Measurements from ENCODE around the gene ADAMTSL5. TPM values are rescaled to one million over a fixed set of nuclear protein-coding genes. Genes with fewer than 3 reads are reported as not detected.

ADAMTSL5 gene
- total and polyA plus RNA-seq, 2 of the 8 experiments (the other 6 are each of a cell fraction or from before 2014, with no cell fraction given) = 0.82 to 0.99 TPM

DNA sequence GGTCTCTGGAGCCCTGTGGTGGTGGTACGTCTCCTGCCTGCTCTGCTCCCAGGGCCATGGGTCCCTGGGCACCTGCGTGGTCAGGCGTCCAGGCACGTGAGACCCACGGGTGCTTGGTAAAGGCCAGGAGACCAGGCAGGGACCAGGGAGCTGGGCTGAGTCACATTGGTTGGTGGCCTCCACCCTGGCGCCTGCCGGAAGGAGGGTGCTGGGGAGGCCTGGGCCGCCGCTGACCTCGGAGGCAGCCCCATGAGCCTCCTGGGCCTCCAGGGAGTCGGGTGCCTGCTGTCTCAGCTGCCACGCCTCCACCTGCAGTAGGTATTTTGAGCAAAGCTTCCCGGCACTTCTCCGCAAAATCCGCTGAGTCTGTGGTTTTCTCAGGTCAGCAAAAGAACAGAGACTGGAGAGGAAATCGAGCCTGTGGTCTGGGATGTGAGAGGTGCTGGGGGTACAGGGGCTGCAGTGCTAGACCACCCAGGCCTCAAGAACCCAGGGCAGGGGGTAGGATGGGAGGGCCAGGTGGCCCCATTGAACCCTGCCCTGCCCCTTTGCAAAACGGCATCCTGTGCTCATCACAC lies 7.5 kb upstream of the ADAMTSL5 start:
- H4K5ac ChIP-seq (ENCODE audit: insufficient read length, low read depth, low read length) = no peak overlapping the region
- H3K9me3 ChIP-seq (ENCODE audit: insufficient read depth in 2 of 2, low read depth in 1 of 2, low read length in 1 of 2) = no peaks in the 10 kb centered on the region
- ChIA-PET CTCF (ENCODE audit: partially characterized antibody) (interaction anchor here (0.6 kb wide), 1 partner anchor 18 kb away, joined by 3 read pairs; no protein-coding TSS in a partner anchor), POLR2A (ENCODE audit: partially characterized antibody) (no interaction called here)
- H3K23ac ChIP-seq (ENCODE audit: insufficient read length) = no peak overlapping the region
- TF ChIP-seq MAFK (IDR thresholded peaks at IDR 0.05; ENCODE audit: low read depth, low read length) (peak; percentile 32; the same call in 1 of the 2 replicates), HDAC6 (IDR thresholded peaks at IDR 0.05; ENCODE audit: low read depth, low read length) (no peak)
- no peak overlapping the region for H2BK20ac ChIP-seq (ENCODE audit: low read length)
- 77% methylated on average over 17 of the region's 17 CpGs; no CpG with 5 or more reads in 1 of the 2 experiments for WGBS, 2 experiments (ENCODE audit: extremely low coverage in 1 of 2, insufficient coverage in 1 of 2, insufficient read length in 1 of 2, insufficient replicate concordance in 2 of 2, low coverage in 1 of 2, low lambda C conversion rate in 2 of 2, missing lambda C conversion rate in 1 of 2)
- H2BK5ac ChIP-seq (ENCODE audit: low read depth, low read length) = no peak overlapping the region
- H2BK120ac ChIP-seq (replicated peaks; ENCODE audit: low read depth, low read length) = no peak overlapping the region
- H4K8ac ChIP-seq (ENCODE audit: extremely low read depth, insufficient read depth, low read length) = no peak overlapping the region
- H3K9ac ChIP-seq (replicated peaks in 1 of 4; ENCODE audit: extremely low read depth in 1 of 4, low read depth in 3 of 4, low read length in 3 of 4) = no peak overlapping the region
- no peak overlapping the region for H3K14ac ChIP-seq (ENCODE audit: insufficient read length)
- no peak overlapping the region for H3K27ac ChIP-seq (ENCODE audit: low read depth, low read length)
- DNase-seq (ENCODE audit: low read depth in 1 of 2, low spot score in 2 of 2) (no peak), FAIRE-seq (no peak)
- no peak overlapping the region for H2BK12ac ChIP-seq (ENCODE audit: low read depth, low read length)
- H3K4me3 ChIP-seq (ENCODE audit: extremely low read depth in 1 of 4, insufficient read depth in 2 of 4, low read depth in 3 of 4, low read length in 4 of 4) = no peak overlapping the region
- H3K18ac ChIP-seq (ENCODE audit: extremely low read depth, low read length) = no peak overlapping the region; the same call in 1 of the 2 replicates
- peaks cover 17 to 30% (median 26%) of the 10 kb centered on the region in 4 experiments for H3K27me3 ChIP-seq (replicated peaks in 1 of 4; ENCODE audit: control insufficient read depth in 3 of 4, extremely low read depth in 1 of 4, insufficient read depth in 3 of 4, low read length in 3 of 4)
- peaks cover 0 to 3% (median 1%) of the 10 kb centered on the region in 4 experiments; a peak in 3 of 7 replicates for H3K4me1 ChIP-seq (replicated peaks in 1 of 4; ENCODE audit: control insufficient read depth in 3 of 4, insufficient read depth in 4 of 4, low read length in 3 of 4)
- no peaks in the 10 kb centered on the region for H3K79me2 ChIP-seq (ENCODE audit: control insufficient read depth in 1 of 2, insufficient read depth in 2 of 2, low read length in 2 of 2)
- no peaks in the 10 kb centered on the region for H3K79me1 ChIP-seq (ENCODE audit: low read depth, low read length)
- no peak overlapping the region for H2BK15ac ChIP-seq (ENCODE audit: low read length)
- H4K91ac ChIP-seq (replicated peaks; ENCODE audit: insufficient read length, low read length) = no peak overlapping the region
- no peak overlapping the region for H3K4me2 ChIP-seq (ENCODE audit: insufficient read depth in 1 of 2, low read depth in 2 of 2, low read length in 2 of 2)
- no peak overlapping the region for H2AFZ ChIP-seq (ENCODE audit: low read length)
- no peaks in the 10 kb centered on the region; a peak in 1 of 8 replicates for H3K36me3 ChIP-seq (ENCODE audit: control insufficient read depth in 2 of 4, insufficient read depth in 4 of 4, low read length in 3 of 4)
- H3K56ac ChIP-seq (replicated peaks; ENCODE audit: insufficient read length, low read depth, low read length) = no peak overlapping the region
- H2AK5ac ChIP-seq (ENCODE audit: low read depth, low read length) = peak overlapping the region; percentile 65; the same call in 1 of the 2 replicates
- H4K20me1 ChIP-seq (replicated peaks in 1 of 2; ENCODE audit: control insufficient read depth in 1 of 2, insufficient read depth in 2 of 2, low read length in 2 of 2) = peaks cover 8 to 12% of the 10 kb centered on the region in 2 experiments
- peaks cover 8% of the 10 kb centered on the region; the same call in 1 of the 2 replicates for H3K23me2 ChIP-seq (ENCODE audit: low read depth, low read length)
- H3K4ac ChIP-seq (replicated peaks; ENCODE audit: insufficient read length, low read depth, low read length) = no peak overlapping the region
